ENCODE results near the gene TTC33. TPM values are rescaled to one million over a fixed set of nuclear protein-coding genes. Genes with fewer than 3 reads are reported as not detected.

The TTC33 gene
- total and polyA plus RNA-seq, 2 of the 4 experiments (the other 2 are of a cell fraction), result 3.1 to 8.1 TPM

DNA sequence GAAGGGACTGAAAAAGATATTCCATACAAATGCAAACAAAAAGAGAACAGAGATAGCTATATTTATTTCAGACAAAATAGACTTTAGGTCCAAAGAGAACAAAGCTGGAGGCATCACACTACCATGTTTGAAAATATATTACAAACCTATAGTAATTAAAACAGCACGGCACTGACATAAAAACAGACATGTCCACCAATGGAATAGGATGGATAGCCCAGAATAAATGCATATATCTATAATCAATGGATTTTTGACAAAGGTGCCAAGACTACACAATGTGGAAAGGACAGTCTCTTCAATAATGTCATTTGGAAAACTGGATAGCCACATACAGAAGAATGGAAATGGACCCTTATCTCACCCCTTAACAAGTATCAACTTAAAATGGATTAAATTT, 32.2 kb upstream of the TTC33 start:
- Histone ChIP-seq H3K14ac (replicated peaks; ENCODE audit: low read depth, low read length) (no peak overlapping the region), H3K9me3 (ENCODE audit: control insufficient read depth, insufficient read depth, low read length) (no peaks in the 10 kb centered on the region), H3K4me2 (ENCODE audit: low read depth, low read length) (no peak overlapping the region), H2AK9ac (replicated peaks; ENCODE audit: low read depth, low read length, poor library complexity) (no peak overlapping the region), H3K27me3 (ENCODE audit: control insufficient read depth, insufficient read depth, low read length) (no peaks in the 10 kb centered on the region), H3K4ac (ENCODE audit: low read depth, low read length) (no peak overlapping the region), H3K36me3 (ENCODE audit: control insufficient read depth, insufficient read depth, low read length) (peaks cover 4% of the 10 kb centered on the region), H4K8ac (ENCODE audit: low read depth in 2 of 2, low read length in 2 of 2) (no peak overlapping the region), H3K79me1 (ENCODE audit: low read depth in 1 of 2, low read length in 2 of 2) (peaks cover 0 to 40% of the 10 kb centered on the region in 2 experiments; a peak in 3 of 4 replicates), H4K5ac (ENCODE audit: low read depth, low read length) (no peak overlapping the region), H3K9ac (ENCODE audit: low read depth, low read length) (no peak overlapping the region), H2BK5ac (ENCODE audit: low read depth, low read length, poor library complexity, severe bottlenecking) (no peak overlapping the region), H3K9me1 (ENCODE audit: insufficient read depth, low read length) (peaks cover 3% of the 10 kb centered on the region; the same call in 1 of the 2 replicates), H3K27ac (ENCODE audit: insufficient read depth, low read length) (no peak overlapping the region), H2AK5ac (ENCODE audit: low read depth, low read length) (no peak overlapping the region), H2BK20ac (ENCODE audit: low read depth, low read length) (no peak overlapping the region), H3K18ac (ENCODE audit: low read depth, low read length) (no peak overlapping the region), H2AFZ (replicated peaks; ENCODE audit: low read length, poor library complexity) (no peak overlapping the region), H3K56ac (ENCODE audit: extremely low read depth, insufficient read depth, low read length) (no peak overlapping the region), H2BK15ac (ENCODE audit: low read depth, low read length) (no peak overlapping the region), H4K20me1 (ENCODE audit: insufficient read depth, low read length) (peaks cover 94% of the 10 kb centered on the region), H2BK120ac (ENCODE audit: low read depth, low read length) (no peak overlapping the region), H3K23ac (ENCODE audit: low read depth, low read length) (no peak overlapping the region), H4K91ac (ENCODE audit: insufficient read depth, low read depth, low read length) (no peak overlapping the region), H3K4me1 (ENCODE audit: control insufficient read depth, insufficient read depth, low read length) (peaks cover 4% of the 10 kb centered on the region), H3K4me3 (ENCODE audit: insufficient read depth, low read depth, low read length) (no peak overlapping the region)
- ChIA-PET POLR2A (ENCODE audit: unreplicated experiment) (no interaction called here), CTCF (no interaction called here)
- dilution Hi-C loops (cut with HindIII; ENCODE audit: low sequenced_read_pairs, unreplicated experiment), result no loop called here
- DNase-seq (no peak), ATAC-seq (ENCODE audit: low read depth) (no peak)
- WGBS, 2 experiments (ENCODE audit: extremely low coverage in 2 of 2, insufficient read length in 1 of 2), result no CpG with 5 or more reads among the region's 1 CpG
- TF ChIP-seq MAZ (IDR thresholded peaks at IDR 0.05; ENCODE audit: borderline replicate concordance, low read depth, low read length) (no peak), FOS (IDR thresholded peaks at IDR 0.05; ENCODE audit: low read depth, low read length) (no peak), ELK1 (IDR thresholded peaks at IDR 0.05; ENCODE audit: borderline replicate concordance, low read depth, low read length) (no peak), SMC3 (IDR thresholded peaks at IDR 0.05; ENCODE audit: low read depth, low read length) (no peak), MAFK (IDR thresholded peaks at IDR 0.05; ENCODE audit: low read depth, low read length) (no peak), RCOR1 (IDR thresholded peaks at IDR 0.05; ENCODE audit: insufficient replicate concordance, low read length) (no peak), NFE2L2 (IDR thresholded peaks at IDR 0.05; ENCODE audit: low read depth, low read length) (no peak), BHLHE40 (IDR thresholded peaks at IDR 0.05; ENCODE audit: low read depth, low read length) (no peak), CEBPB (IDR thresholded peaks at IDR 0.05; ENCODE audit: low read depth, low read length) (no peak), USF2 (IDR thresholded peaks at IDR 0.05; ENCODE audit: low read depth, low read length) (no peak)
- in situ Hi-C loops (cut with MboI; ENCODE audit: low sequenced_read_pairs), result no loop called here
- intact Hi-C loops (cut with micrococcal nuclease), result no loop called here
- BruUV-seq (replicated peaks), result no TSS peak

Data from IMR-90 (cell line).